Caco-2 (cell line): Measurements from ENCODE around the gene HDDC2. TPM values are rescaled to one million over a fixed set of nuclear protein-coding genes. Genes with fewer than 3 reads are reported as not detected.

Source experiments
- BruUV-seq: library from RNA; stranded (reverse); fragments of 400-500 nt; replicated peaks from 2 replicates; lab custom pipeline; 2021; lab: Mats Ljungman, UMichigan
- CTCF ChIA-PET: fragments of 300-600 bp; sonication (Branson Sonifier 250); formaldehyde crosslinking; loops from one replicate; lab custom pipeline; 2022; ENCODE audit warnings: antibody characterized with exemption; lab: Charles Lee
- POLR2A ChIA-PET: fragments of 300-600 bp; sonication (Branson Sonifier 250); formaldehyde crosslinking; loops from one replicate; lab custom pipeline; 2022; ENCODE audit warnings: antibody characterized with exemption; lab: Charles Lee
- DNase-seq, 2 experiments: peaks; one replicate each; pipeline versions ENCODE4 v3.0.0 to v3.0.0-alpha.2; 2020 to 2022
- H3K27me3 ChIP-seq: replicated peaks from 2 replicates; pipeline ENCODE4 v1.6.0; 2011; ENCODE audit warnings: low read length; ENCODE audit not compliant: control insufficient read depth, insufficient read depth
- H3K36me3 ChIP-seq: 2 replicates; pipeline ENCODE4 v1.5.1; 2011; ENCODE audit warnings: low read length; ENCODE audit not compliant: control insufficient read depth, insufficient read depth
- H3K4me1 ChIP-seq: fragments of 250-450 bp; sonication (Bioruptor Pico); 2 replicates; pipeline ENCODE4 v1.5.1; 2020; ENCODE audit warnings: mild to moderate bottlenecking
- H3K4me3 ChIP-seq: 2 replicates; pipeline ENCODE4 v1.5.1; 2011; ENCODE audit warnings: low read depth, mild to moderate bottlenecking, control low read depth, low read length
- H3K9me3 ChIP-seq: fragments of 250-450 bp; sonication (Bioruptor Pico); 2 replicates; pipeline ENCODE4 v1.5.1; 2020; ENCODE audit warnings: mild to moderate bottlenecking, moderate library complexity
- H3K27ac Mint-ChIP-seq: one replicate; pipeline ENCODE4 v1.8.0; 2022; ENCODE audit warnings: mixed read lengths; ENCODE audit not compliant: unreplicated experiment
- H3K27me3 Mint-ChIP-seq: one replicate; pipeline ENCODE4 v1.8.0; 2022; ENCODE audit warnings: mixed read lengths; ENCODE audit not compliant: insufficient read depth, unreplicated experiment
- H3K36me3 Mint-ChIP-seq: one replicate; pipeline ENCODE4 v1.8.0; 2022; ENCODE audit warnings: mild to moderate bottlenecking, mixed read lengths; ENCODE audit not compliant: insufficient read depth, unreplicated experiment
- H3K4me1 Mint-ChIP-seq: one replicate; pipeline ENCODE4 v1.8.0; 2022; ENCODE audit warnings: low read depth, mixed read lengths; ENCODE audit not compliant: unreplicated experiment
- H3K4me3 Mint-ChIP-seq: one replicate; pipeline ENCODE4 v1.8.0; 2022; ENCODE audit warnings: mild to moderate bottlenecking, moderate library complexity, mixed read lengths; ENCODE audit not compliant: unreplicated experiment
- H3K9me3 Mint-ChIP-seq: one replicate; pipeline ENCODE4 v1.8.0; 2022; ENCODE audit warnings: mixed read lengths; ENCODE audit not compliant: unreplicated experiment
- intact Hi-C: fragments of 100-400 bp; cut with micrococcal nuclease; formaldehyde crosslinking; loops from one replicate; pipeline ENCODE4 v1.10.0; 2022; ENCODE audit not compliant: unreplicated experiment
- total RNA-seq: library from RNA; stranded (reverse); gene quantifications from 2 replicates; pipeline ENCODE4 v1.2.3, GENCODE V29; 2022
- TF ChIP-seq, protein P1 (sequence below), 2 experiments: fragments of 200-600 bp in 1 of 2; IDR thresholded peaks; 1 replicate in 1 of 2; 2 replicates in 1 of 2; pipeline versions ENCODE4 v1.5.1 to v1.8.0; 2011 to 2022; ENCODE audit warnings: antibody characterized with exemption in 1 of 2, control low read depth in 1 of 2, inconsistent platforms in 1 of 2, low read depth in 1 of 2, low read length in 1 of 2, mild to moderate bottlenecking in 1 of 2, moderate library complexity in 1 of 2; ENCODE audit not compliant: insufficient read depth in 1 of 2, severe bottlenecking in 1 of 2, unreplicated experiment in 1 of 2

HDDC2 gene
- total RNA-seq, 1 experiment from 2014 or later = 66.5 TPM

DNA sequence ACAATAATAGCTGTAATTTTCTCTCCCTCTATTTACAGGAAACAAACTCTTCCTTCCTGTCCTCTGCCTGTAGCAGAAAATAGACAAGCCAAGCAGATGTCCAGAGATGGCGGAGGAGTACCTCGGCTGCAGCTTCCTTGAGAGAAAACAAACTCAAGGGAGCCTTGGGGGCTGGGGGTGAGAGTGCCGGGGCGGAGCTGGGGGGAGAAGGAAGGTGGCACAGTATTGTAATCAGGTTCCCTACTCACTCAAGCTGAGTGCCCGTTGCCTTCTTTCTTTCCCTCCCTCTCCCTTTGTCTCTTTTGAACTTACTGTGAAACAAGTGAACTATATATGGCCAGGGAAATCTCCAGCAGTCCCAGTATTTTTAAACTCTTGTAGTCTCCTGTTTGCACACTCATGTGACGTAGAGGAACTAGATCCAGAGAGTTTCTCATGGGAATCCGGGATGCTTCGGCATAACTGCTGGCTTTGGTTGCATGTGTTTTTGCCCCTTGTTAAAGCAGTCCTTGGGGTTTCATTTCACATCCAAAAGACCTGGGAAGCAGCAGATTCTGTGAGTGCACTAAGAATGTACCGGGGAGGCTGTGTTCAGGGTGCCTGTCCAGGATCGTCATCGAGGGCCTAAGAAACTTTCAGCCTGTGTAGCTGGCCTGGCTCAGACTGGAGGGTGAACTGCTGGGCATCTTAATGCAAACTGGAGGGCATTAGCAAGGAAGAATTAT is 44.6 kb upstream of the HDDC2 start:
- CTCF ChIA-PET = no interaction called here
- Histone ChIP-seq H3K36me3 (no peaks in the 10 kb centered on the region), H3K9me3 (no peaks in the 10 kb centered on the region), H3K4me1 (no peaks in the 10 kb centered on the region), H3K4me3 (no peak overlapping the region), H3K27me3 (no peaks in the 10 kb centered on the region; the same call in none of the 2 replicates)
- POLR2A ChIA-PET = no interaction called here
- intact Hi-C loops = no loop called here
- Mint-ChIP-seq H3K4me3 (no peak overlapping the region), H3K27me3 (no peaks in the 10 kb centered on the region), H3K4me1 (no peaks in the 10 kb centered on the region), H3K36me3 (no peaks in the 10 kb centered on the region), H3K9me3 (no peaks in the 10 kb centered on the region), H3K27ac (no peak overlapping the region)
- BruUV-seq = no TSS peak
- TF ChIP-seq, protein P1, sequence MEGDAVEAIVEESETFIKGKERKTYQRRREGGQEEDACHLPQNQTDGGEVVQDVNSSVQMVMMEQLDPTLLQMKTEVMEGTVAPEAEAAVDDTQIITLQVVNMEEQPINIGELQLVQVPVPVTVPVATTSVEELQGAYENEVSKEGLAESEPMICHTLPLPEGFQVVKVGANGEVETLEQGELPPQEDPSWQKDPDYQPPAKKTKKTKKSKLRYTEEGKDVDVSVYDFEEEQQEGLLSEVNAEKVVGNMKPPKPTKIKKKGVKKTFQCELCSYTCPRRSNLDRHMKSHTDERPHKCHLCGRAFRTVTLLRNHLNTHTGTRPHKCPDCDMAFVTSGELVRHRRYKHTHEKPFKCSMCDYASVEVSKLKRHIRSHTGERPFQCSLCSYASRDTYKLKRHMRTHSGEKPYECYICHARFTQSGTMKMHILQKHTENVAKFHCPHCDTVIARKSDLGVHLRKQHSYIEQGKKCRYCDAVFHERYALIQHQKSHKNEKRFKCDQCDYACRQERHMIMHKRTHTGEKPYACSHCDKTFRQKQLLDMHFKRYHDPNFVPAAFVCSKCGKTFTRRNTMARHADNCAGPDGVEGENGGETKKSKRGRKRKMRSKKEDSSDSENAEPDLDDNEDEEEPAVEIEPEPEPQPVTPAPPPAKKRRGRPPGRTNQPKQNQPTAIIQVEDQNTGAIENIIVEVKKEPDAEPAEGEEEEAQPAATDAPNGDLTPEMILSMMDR (IDR thresholded peaks at IDR 0.05; ENCODE audit: insufficient read depth in 1 of 2, low read depth in 1 of 2, low read length in 1 of 2, severe bottlenecking in 1 of 2, unreplicated experiment in 1 of 2) = no peak
- DNase-seq = no peak

DNA sequence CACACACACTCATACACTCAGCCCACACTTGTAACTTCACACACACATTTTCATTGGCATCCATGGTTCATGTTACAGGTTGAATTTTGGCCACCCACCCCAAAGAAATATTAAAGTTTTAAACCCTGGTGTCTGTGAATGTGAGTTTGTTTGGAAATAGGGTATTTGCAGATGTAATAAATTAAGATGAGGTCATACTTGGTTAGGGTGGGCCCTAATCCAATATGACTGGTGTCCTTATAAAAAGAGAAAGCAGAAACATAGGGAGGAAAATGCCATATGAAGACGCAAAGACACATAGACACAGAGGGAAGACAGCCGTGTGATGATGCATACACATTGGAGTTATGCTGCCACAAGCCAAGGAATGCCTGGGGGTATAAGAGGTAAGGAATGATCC is 39.7 kb upstream of the HDDC2 start:
- Histone ChIP-seq H3K9me3 (no peaks in the 10 kb centered on the region), H3K36me3 (no peaks in the 10 kb centered on the region), H3K4me3 (no peak overlapping the region), H3K4me1 (no peaks in the 10 kb centered on the region), H3K27me3 (no peaks in the 10 kb centered on the region; the same call in 1 of the 2 replicates)
- DNase-seq = no peak
- Mint-ChIP-seq H3K27me3 (peaks cover 3% of the 10 kb centered on the region), H3K36me3 (no peaks in the 10 kb centered on the region), H3K4me3 (no peak overlapping the region), H3K9me3 (no peaks in the 10 kb centered on the region), H3K27ac (no peak overlapping the region), H3K4me1 (no peaks in the 10 kb centered on the region)
- ChIA-PET CTCF (no interaction called here), POLR2A (no interaction called here)
- TF ChIP-seq, protein P1 (IDR thresholded peaks at IDR 0.05; ENCODE audit: insufficient read depth in 1 of 2, low read depth in 1 of 2, low read length in 1 of 2, severe bottlenecking in 1 of 2, unreplicated experiment in 1 of 2) = no peak
- intact Hi-C loops = no loop called here
- no TSS peak for BruUV-seq

DNA sequence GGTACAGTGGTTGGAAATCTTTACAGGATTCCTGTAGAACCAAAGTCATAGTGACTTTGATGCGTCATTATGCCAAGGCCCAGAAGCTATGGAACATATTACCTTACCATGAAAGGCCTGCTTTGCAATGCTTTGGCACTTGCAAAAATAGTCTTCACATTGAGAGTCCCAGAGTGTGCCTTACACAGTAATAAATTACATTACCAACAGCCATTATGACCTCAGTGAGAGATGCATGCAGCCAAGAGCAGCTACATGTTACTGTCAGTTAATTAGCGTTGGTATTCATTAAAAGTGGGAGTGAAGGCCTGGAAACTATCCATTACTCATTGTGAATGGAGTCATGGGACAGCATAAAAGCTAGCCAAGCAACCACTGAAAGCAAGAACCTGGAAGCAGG is 39.2 kb upstream of the HDDC2 start:
- POLR2A ChIA-PET = no interaction called here
- TF ChIP-seq, protein P1 (IDR thresholded peaks at IDR 0.05; ENCODE audit: insufficient read depth in 1 of 2, low read depth in 1 of 2, low read length in 1 of 2, severe bottlenecking in 1 of 2, unreplicated experiment in 1 of 2) = no peak

More for the DNA sequence above, 39.2 kb upstream of the HDDC2 start:
- Mint-ChIP-seq H3K4me1 (no peaks in the 10 kb centered on the region), H3K36me3 (no peaks in the 10 kb centered on the region), H3K9me3 (no peaks in the 10 kb centered on the region), H3K4me3 (no peak overlapping the region), H3K27me3 (peaks cover 3% of the 10 kb centered on the region), H3K27ac (no peak overlapping the region)
- no peak overlapping the region for H3K4me3 ChIP-seq
- no TSS peak for BruUV-seq
- intact Hi-C loops = no loop called here
- no peaks in the 10 kb centered on the region for H3K36me3 ChIP-seq
- DNase-seq = no peak
- no peaks in the 10 kb centered on the region for H3K9me3 ChIP-seq
- H3K27me3 ChIP-seq = no peaks in the 10 kb centered on the region; the same call in 1 of the 2 replicates
- CTCF ChIA-PET = no interaction called here
- no peaks in the 10 kb centered on the region for H3K4me1 ChIP-seq
